ENCODE data around the gene SLC9A3.
"Not testable (repeated sequence)": the region's sequence is repeated elsewhere in the genome, so short reads cannot be mapped to it uniquely, and the experiment has no call there.

The SLC9A3 gene

GRCh38 chr5:524234-524972 is at the start of gene SLC9A3:
SLC9A3 (minus strand) TSS chr5:524449.
- DNase-seq = no peak

- DNase-seq = no peak
These were observed 49.7 kb upstream of the SLC9A3 start for GRCh38 chr5:573976-574375.

- DNase-seq = no peak
These were observed 49.0 kb upstream of the SLC9A3 start for GRCh38 chr5:573206-573605.

GRCh38 chr5:572398-573019 is 48.3 kb upstream of the SLC9A3 start:
- DNase-seq = no peak

- DNase-seq = no peak
These were observed 47.5 kb upstream of the SLC9A3 start for GRCh38 chr5:571791-572190.

- DNase-seq = no peak
These were observed 46.6 kb upstream of the SLC9A3 start for GRCh38 chr5:570886-571285.

GRCh38 chr5:570446-570845 is 46.2 kb upstream of the SLC9A3 start:
- no peak for DNase-seq

- DNase-seq = no peak
These were observed 45.7 kb upstream of the SLC9A3 start for GRCh38 chr5:569868-570361.

- DNase-seq = no peak
These were observed 45.2 kb upstream of the SLC9A3 start for GRCh38 chr5:569358-569867.

- no peak for DNase-seq
These were observed 44.6 kb upstream of the SLC9A3 start for GRCh38 chr5:568809-569208.

- DNase-seq = no peak
These were observed 44.0 kb upstream of the SLC9A3 start for GRCh38 chr5:568061-568781.

- DNase-seq = no peak
These were observed 43.4 kb upstream of the SLC9A3 start for GRCh38 chr5:567664-568060.

GRCh38 chr5:566636-567309 is 42.5 kb upstream of the SLC9A3 start:
- no peak for DNase-seq

- DNase-seq = no peak
These were observed 41.7 kb upstream of the SLC9A3 start for GRCh38 chr5:565782-566440.

- DNase-seq = no peak
These were observed 37.2 kb upstream of the SLC9A3 start for GRCh38 chr5:561408-561807.

GRCh38 chr5:560792-561166 is 36.5 kb upstream of the SLC9A3 start:
- DNase-seq = no peak

- no peak for DNase-seq
These were observed 34.7 kb upstream of the SLC9A3 start for GRCh38 chr5:558871-559503.

GRCh38 chr5:558326-558725 is 34.1 kb upstream of the SLC9A3 start:
- DNase-seq = no peak

GRCh38 chr5:557917-558316 is 33.7 kb upstream of the SLC9A3 start:
- DNase-seq = not testable (repeated sequence)

- DNase-seq = no peak
These were observed 32.7 kb upstream of the SLC9A3 start for GRCh38 chr5:556909-557441.

GRCh38 chr5:555058-555623 is 30.9 kb upstream of the SLC9A3 start:
- no peak for DNase-seq
